CD4-positive, alpha-beta T cell treated with Interferon alpha-2 for 1 hour (primary cell): ENCODE results near the gene ACOT13.
"Not testable (repeated sequence)": the region's sequence is repeated elsewhere in the genome, so short reads cannot be mapped to it uniquely, and the experiment has no call there.

ENCODE experiments used
- DNase-seq, 2 donors: peaks; one replicate each; pipeline ENCODE4 v3.0.0-alpha.2; 2020 to 2022

Gene ACOT13

GRCh38 chr6:24694198-24694597 is 27.3 kb downstream of the ACOT13 start:
- DNase-seq, result no peak

DNA sequence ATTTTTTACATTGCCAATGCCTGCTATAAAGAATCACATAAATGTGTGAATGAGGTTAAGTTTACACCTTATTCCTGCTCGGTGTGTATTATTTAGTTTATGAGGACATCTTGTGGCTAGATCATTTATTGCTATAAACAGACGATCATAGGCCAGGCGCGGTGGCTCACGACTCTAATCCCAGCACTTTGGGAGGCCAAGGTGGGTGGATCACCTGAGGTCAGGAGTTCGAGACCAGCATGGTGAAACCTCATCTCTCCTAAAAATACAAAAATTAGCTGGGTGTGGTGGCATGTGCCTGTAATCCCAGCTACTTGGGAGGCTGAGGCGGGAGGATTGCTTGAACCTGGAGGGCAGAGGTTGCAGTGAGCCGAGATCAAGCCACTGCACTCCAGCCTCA is 28.8 kb downstream of the ACOT13 start:
- DNase-seq, result peak; percentile 8 to 74

DNA sequence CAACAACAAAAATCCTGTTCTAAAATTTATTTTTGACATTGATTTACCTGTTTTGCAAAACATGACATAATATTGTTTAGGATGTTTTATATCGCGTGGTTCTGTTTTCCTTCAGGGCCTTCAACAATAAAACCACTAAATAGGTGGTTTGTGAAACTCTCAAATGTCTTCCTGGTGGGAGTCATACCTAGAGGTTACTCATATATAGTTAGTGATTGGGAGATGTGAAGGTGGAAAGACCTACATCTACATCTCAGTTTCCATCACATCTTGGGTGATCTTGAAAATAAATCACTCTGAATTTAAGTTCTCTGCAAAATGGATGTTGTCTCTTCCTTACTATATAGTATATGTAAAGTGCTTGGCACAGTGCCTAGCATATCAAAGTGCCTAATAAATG is 29.2 kb downstream of the ACOT13 start:
- no peak for DNase-seq

GRCh38 chr6:24699521-24700359 is 32.9 kb downstream of the ACOT13 start:
- DNase-seq, result no peak

DNA sequence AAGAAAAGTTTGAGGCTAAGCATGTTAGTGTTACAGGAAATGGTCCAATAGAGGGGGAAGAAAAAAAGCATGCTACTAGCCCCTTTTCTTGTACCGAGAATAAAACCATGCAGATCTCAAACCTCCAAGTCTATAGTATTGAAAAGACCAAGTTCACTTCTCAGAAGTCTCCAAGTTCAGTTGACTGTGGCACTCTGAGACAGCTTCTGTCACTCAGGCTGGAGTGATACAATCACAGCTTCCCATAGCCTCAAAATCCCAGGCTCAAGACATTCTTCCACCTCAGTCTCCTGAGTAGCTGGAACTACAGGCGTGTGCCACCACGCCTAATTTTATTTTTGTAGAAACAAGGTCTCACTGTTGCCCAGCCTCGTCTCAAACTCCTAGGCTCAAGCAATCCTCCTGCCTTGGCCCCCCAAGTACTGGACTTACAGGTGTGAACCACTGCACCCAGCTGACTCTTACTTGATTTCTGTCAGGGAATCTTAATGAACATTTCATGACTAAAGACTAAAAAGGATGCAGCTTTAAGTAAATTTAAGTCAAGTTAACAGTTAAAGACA is 35.9 kb downstream of the ACOT13 start:
- DNase-seq, result no peak

DNA sequence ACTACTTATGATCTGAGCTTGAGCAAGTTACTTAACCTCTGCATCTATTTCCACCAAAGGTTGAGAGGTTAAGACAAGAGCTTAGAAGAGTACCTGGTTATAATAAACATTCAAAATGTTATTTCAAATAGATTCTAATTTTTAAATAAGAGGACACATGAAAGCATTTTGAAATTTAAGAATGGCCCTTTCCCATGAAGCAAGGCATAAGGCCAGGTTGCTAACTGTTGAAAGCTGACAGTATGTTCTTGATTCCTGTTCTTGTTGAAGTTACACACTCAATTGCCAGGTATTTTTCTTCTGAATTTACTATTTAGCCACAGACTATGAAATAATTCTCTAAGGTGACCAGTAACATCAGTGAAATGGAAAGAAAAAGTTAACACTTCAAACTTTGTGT is 37.6 kb downstream of the ACOT13 start:
- DNase-seq, result no peak

GRCh38 chr6:24708612-24709011 is 41.7 kb downstream of the ACOT13 start:
- DNase-seq, result no peak

DNA sequence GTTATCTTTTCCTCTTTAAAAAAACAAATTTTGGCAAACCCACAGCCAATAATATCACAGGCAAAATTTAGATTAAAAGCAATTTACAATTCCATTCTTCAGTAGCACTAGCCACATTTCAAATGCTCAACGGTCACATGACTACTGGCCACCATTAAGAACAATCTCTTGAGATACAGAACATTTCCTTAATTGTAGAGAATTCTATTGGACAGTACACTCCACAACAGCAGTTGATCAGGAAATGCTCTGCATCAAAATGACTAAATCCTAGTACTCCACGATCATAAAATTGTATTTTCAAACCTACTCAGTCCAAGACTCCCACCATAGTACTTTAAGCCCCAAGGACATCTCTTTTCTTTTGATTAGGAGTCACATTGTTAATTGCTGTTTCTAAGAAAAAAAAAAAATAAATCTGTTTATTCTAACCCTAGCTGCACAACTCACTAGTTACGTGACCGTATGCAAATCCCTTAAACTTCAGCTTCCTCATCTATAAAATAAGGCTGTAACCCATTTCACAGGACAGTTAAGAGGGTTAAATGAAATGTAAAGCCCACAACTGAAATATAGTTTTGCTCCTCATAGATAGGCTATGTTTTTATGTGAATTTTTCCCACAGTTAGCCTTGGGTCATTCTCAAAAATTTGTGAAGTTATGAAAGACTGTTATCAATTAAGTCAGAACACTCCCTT is 42.3 kb downstream of the ACOT13 start:
- DNase-seq, result no peak

DNA sequence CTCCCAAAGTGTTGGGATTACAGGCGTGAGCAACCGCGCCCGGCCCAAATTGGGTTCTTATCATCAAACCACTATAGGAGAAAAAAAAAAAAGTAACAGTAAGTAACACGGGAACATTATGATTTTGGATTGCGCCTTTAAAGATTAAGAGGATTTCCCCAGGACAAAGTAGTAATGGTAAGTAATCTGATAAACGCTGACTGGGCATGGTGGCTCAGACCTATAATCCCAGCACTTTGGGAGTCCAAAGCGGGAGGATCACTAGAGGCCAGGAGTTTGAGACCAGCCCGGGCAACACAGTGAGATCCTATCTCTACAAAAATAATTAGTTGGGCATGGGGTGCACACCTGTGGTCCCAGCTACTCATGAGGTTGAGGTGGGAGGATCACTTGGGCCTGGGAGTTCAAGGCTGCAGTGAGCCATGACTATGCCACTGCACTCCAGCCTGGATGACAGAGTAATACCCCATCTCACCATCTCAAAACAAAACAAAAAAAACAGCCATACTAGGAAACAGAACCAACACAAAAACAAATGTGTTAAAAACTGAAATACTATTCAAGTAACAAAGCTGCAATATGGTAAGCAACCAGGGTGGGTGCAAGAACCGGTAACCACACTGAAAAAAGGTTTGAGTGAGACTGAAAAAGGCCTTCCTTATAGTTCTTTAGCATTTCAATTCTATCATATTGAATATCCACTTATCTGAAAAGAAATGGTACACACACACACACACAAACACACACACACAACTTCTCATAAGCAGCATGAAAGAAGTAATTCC is 43.8 kb downstream of the ACOT13 start:
- no peak for DNase-seq

- DNase-seq, result not testable (repeated sequence)
These were observed 49.8 kb downstream of the ACOT13 start for GRCh38 chr6:24716602-24717148.

- peak in 1 of 2 donors; percentile 44 for DNase-seq
These were observed 51.7 kb downstream of the ACOT13 start for GRCh38 chr6:24718449-24719124.

GRCh38 chr6:24719125-24719971 is 52.5 kb downstream of the ACOT13 start, which contains the start of gene C6orf62:
Gene C6orf62 (minus strand): TSS chr6:24719154. CDS start chr6:24718668, 486 bp downstream.
- peak; percentile 41 to 62 for DNase-seq

DNA sequence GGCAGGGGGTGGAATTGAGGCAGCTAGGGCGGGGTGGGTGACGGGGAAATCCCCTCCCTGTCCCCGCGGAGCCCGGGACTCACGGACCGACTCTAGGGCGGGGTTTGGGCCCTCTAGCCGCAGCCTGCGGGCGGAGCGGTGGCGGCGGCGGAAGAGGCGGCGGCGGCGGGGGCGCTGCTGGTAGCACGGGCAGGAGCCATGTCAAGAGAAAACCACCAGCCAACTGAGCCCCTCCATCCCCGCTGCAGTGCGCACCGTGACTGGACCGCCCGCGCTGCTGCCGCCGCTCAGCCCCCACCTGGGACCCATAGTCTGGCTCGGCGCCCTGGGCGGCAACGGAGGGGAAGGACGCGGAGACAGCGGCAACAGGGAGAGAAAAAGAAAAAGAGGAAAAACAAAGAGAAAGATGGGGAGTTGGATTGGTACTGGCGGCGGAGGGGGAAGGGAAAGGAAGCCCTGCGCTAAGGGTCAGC is 53.3 kb downstream of the ACOT13 start:
- DNase-seq, result peak; percentile 83 to 90

DNA sequence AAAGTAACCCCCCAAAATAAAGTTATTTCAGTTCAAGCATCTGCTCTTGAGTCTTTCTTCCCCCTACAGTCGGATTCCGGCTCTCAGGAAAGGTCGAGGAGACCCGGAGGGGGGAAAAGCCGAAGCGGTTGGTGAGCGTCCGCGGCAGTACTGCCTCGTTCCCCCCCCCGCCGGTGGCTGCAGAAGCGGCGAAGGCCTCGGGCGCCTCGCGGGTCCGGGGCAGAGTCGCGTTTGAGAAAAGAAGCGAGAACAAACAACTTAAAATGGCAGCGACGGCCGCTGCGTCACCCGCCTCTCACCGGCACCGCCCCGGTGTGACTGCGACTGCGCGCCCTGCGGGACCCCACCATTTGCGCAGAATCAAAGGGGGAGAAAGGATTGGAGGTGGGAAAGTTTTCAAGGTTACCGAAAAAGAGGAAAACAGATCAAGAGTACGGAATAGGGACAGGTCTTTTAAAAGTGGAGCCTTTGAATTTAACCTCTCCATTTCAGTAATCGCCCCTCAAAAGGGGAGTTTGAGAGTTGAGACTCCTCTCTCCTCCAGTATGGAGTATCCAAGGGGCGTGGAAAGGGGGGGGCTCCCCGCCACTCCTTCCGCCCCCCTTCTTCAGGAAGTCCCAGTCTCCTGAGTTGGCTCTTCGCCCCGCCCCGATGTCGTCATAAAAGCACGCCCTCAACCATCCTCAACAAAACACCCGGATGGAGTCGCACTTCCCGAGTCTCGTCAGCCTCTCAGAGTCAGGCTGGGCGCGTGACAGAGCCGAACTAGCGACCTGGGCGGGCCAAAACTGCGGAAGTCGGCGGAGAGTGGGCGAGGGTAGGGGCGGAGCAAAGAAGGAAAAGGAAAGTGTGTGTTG is 54.0 kb downstream of the ACOT13 start:
- DNase-seq, result peak; percentile 100

- DNase-seq, result peak in 1 of 2 donors; percentile 90
These were observed 54.8 kb downstream of the ACOT13 start for GRCh38 chr6:24721461-24722215.

DNA sequence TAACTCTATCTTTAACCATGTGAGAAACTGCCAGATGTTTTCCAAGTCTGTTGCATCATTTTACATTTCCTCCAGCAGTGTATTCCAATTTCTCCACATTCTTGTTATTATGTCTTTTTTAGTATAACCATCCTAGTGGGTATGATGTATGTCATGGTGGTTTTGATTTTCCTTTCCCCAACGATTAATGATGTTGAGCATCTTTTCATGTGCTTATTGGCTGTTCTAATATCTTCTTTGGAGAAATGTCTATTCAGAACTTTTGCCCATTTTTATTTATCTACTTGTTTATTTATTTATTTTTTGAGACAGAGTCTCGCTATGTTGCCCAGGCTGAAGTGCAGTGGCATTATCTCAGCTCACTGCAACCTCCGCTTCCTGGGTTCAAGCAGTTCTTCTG is 56.4 kb downstream of the ACOT13 start:
- DNase-seq, result no peak

DNA sequence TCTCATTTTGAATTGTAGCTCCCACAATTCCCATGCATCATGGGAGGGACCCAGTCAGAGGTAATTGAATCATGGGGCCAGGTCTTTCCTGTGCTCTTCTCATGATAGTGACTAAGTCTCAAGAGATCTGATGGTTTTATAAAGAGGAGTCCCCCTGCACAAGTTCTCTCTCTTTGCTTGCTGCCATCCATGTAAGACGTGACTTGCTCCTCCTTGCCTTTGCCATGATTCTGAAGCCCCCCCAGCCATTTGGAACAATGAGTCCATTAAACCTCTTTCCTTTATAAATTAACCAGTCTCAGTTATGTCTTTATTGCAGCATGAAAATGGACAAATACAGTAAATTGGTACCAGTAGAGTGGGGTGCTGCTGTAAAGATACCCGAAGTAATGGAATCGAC is 63.8 kb downstream of the ACOT13 start:
- DNase-seq, result not testable (repeated sequence)

GRCh38 chr6:24731456-24732134 is 64.7 kb downstream of the ACOT13 start:
- DNase-seq, result not testable (repeated sequence)
